ENCODE results near the gene EXOC3L2.

DNA sequence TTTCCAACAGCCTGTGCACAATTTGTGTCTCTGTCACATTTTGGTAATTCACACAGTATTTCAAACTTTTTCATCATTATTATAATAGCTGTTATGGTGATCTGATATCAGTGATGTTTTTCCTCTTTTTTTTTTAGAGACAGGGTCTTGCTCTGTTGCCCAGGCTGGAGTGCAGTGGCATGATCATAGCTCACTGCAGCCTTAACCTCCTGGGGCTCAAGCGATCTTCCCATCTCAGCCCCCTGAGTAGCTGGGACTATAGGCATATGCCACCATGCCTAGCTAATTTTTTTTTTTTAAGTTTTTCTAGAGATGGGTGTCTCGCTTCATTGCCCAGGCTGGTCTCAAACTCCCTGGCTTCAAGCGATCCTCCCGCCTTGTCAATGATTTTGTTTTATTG is 11.6 kb upstream of the EXOC3L2 start:
- TF ChIP-seq, protein P1, sequence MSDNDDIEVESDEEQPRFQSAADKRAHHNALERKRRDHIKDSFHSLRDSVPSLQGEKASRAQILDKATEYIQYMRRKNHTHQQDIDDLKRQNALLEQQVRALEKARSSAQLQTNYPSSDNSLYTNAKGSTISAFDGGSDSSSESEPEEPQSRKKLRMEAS (IDR thresholded peaks at IDR 0.05; ENCODE audit: low read depth, low read length), result no peak
- no peak for TF ChIP-seq REST (IDR thresholded peaks at IDR 0.05; ENCODE audit: low read depth, low read length)
- TF ChIP-seq PAX8 (IDR thresholded peaks at IDR 0.05), result no peak
- TF ChIP-seq, protein P2, sequence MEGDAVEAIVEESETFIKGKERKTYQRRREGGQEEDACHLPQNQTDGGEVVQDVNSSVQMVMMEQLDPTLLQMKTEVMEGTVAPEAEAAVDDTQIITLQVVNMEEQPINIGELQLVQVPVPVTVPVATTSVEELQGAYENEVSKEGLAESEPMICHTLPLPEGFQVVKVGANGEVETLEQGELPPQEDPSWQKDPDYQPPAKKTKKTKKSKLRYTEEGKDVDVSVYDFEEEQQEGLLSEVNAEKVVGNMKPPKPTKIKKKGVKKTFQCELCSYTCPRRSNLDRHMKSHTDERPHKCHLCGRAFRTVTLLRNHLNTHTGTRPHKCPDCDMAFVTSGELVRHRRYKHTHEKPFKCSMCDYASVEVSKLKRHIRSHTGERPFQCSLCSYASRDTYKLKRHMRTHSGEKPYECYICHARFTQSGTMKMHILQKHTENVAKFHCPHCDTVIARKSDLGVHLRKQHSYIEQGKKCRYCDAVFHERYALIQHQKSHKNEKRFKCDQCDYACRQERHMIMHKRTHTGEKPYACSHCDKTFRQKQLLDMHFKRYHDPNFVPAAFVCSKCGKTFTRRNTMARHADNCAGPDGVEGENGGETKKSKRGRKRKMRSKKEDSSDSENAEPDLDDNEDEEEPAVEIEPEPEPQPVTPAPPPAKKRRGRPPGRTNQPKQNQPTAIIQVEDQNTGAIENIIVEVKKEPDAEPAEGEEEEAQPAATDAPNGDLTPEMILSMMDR (IDR thresholded peaks at IDR 0.05 in 2 of 3, conservative IDR thresholded peaks at IDR 0.05 in 1 of 3; ENCODE audit: control insufficient read depth in 2 of 3, extremely low read depth in 1 of 3, insufficient read depth in 1 of 3, low read depth in 3 of 3, low read length in 3 of 3), result no peak
- no peak for TF ChIP-seq SIN3A (IDR thresholded peaks at IDR 0.05; ENCODE audit: low read depth, low read length)
- no peak for TF ChIP-seq JUND (IDR thresholded peaks at IDR 0.05; ENCODE audit: low read depth, low read length)
- no peak for TF ChIP-seq CBFB (IDR thresholded peaks at IDR 0.05; ENCODE audit: low read depth)
- no peak for TF ChIP-seq SMAD1 (IDR thresholded peaks at IDR 0.05; ENCODE audit: low read depth, partially characterized antibody)
- no peak for TF ChIP-seq CHD2 (IDR thresholded peaks at IDR 0.05; ENCODE audit: borderline replicate concordance, low read depth, low read length)
- TF ChIP-seq JUNB (IDR thresholded peaks at IDR 0.05), result no peak
- TF ChIP-seq ATF2 (IDR thresholded peaks at IDR 0.05; ENCODE audit: low read length), result no peak

Data from GM12878 (cell line).